ENCODE data around the gene PAK2. TPM values are rescaled to one million over a fixed set of nuclear protein-coding genes. Genes with fewer than 3 reads are reported as not detected.

Gene PAK2
- total and polyA plus RNA-seq, 9 of the 15 experiments (the other 6 are each of a cell fraction or from before 2014, with no cell fraction given) = 13.2 to 72.4 (median 35.7) TPM

DNA sequence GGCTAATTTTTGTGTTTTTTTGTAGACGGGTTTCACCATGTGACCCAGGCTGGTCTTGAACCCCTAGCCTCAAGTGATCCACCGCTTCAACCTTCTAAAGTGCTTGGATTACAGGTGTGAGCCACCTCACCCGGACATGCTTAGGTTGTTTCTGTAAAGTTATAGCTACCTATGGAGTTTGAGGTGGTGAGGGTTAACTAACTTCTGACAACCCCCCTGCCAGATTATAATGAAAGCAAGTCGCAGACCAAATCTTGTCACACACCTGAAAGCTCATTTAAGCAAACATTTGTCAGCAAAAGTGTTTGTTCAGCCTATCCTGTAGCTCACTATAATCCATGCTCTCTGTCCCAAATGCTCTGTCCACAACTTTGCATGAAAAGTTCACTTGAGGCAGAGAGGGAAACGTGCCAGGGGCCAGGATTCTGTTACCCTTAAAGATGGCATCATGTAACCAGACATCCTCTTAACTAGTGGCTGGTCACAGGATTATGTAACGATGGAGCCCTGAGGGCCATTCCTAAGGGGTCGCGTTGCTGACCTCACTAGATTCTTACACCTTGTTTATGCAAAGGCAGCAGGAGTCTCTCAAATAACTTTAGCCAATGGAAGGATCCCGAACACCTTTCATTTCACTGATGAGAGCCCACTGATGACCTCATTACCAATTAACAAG is 103.9 kb downstream of the PAK2 start (continued):
- no peak for TF ChIP-seq MYNN (IDR thresholded peaks at IDR 0.05)
- no peak for TF ChIP-seq MYNN (CRISPR knock-in tag; IDR thresholded peaks at IDR 0.05)
- TF ChIP-seq CTCFL (IDR thresholded peaks at IDR 0.05; ENCODE audit: borderline replicate concordance, insufficient read depth, low read depth, low read length, poor library complexity, severe bottlenecking) = no peak
- TF ChIP-seq SOX6 (IDR thresholded peaks at IDR 0.05) = no peak
- TF ChIP-seq, protein P1, sequence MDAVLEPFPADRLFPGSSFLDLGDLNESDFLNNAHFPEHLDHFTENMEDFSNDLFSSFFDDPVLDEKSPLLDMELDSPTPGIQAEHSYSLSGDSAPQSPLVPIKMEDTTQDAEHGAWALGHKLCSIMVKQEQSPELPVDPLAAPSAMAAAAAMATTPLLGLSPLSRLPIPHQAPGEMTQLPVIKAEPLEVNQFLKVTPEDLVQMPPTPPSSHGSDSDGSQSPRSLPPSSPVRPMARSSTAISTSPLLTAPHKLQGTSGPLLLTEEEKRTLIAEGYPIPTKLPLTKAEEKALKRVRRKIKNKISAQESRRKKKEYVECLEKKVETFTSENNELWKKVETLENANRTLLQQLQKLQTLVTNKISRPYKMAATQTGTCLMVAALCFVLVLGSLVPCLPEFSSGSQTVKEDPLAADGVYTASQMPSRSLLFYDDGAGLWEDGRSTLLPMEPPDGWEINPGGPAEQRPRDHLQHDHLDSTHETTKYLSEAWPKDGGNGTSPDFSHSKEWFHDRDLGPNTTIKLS (IDR thresholded peaks at IDR 0.05; ENCODE audit: borderline replicate concordance, low read depth) = no peak
